Tibial artery (tissue), 4 donors: ENCODE data around the gene REEP1.

Experiments used
- DNase-seq, 2 donors: peaks; one replicate each; pipeline ENCODE4 v3.0.0-alpha.2; 2019
- H3K27ac ChIP-seq, 2 donors: fragments of 200-600 bp; sonication (generic) in 1 of 2; 1 replicate in 1 of 2; 2 replicates in 1 of 2; pipeline ENCODE4 v1.5.1; 2018 to 2019; ENCODE audit warnings: mild to moderate bottlenecking in 1 of 2
- H3K27me3 ChIP-seq, 2 donors: fragments of 200-600 bp; sonication (generic) in 1 of 2; one replicate each; pipeline versions ENCODE4 v1.5.1 to v1.6.0; 2016 to 2019
- H3K36me3 ChIP-seq, 3 donors: fragments of 200-600 bp; sonication (generic) in 2 of 3; one replicate each; pipeline ENCODE4 v1.5.1; 2016 to 2019; ENCODE audit warnings: mild to moderate bottlenecking in 2 of 3
- H3K4me1 ChIP-seq, 4 donors: fragments of 200-600 bp; sonication (generic) in 2 of 4; 1 replicate in 3 of 4; 2 replicates in 1 of 4; pipeline ENCODE4 v1.5.1; 2016 to 2019
- H3K4me3 ChIP-seq, 2 donors: fragments of 200-600 bp; sonication (generic) in 1 of 2; 1 replicate in 1 of 2; 2 replicates in 1 of 2; pipeline ENCODE4 v1.5.1; 2018 to 2019; ENCODE audit warnings: mild to moderate bottlenecking in 2 of 2
- H3K9me3 ChIP-seq, 3 donors: fragments of 200-600 bp; sonication (generic) in 1 of 3; one replicate each; pipeline ENCODE4 v1.5.1; 2016 to 2019
- CTCF ChIP-seq, 2 experiments: fragments of 200-600 bp in 1 of 2; fragments of 450-650 bp in 1 of 2; IDR thresholded peaks; one replicate each; pipeline ENCODE4 v1.5.1; 2017 to 2019; ENCODE audit warnings: antibody characterized with exemption in 2 of 2, mild to moderate bottlenecking in 1 of 2, moderate library complexity in 1 of 2
- intact Hi-C: fragments of 100-400 bp; cut with DNase I; formaldehyde crosslinking; loops from one replicate; pipeline ENCODE4 v1.15.0; 2023; ENCODE audit warnings: low total_unique reads

Gene REEP1

GRCh38 chr2:86330001-86330400 is 7.4 kb downstream of the REEP1 start:
- Histone ChIP-seq H3K27ac (no peak overlapping the region), H3K4me1 (peaks cover 0 to 17% (median 4%) of the 10 kb centered on the region in 4 donors), H3K27me3 (no peaks in the 10 kb centered on the region), H3K9me3 (peaks cover 0 to 4% (median 2%) of the 10 kb centered on the region in 3 donors), H3K36me3 (no peaks in the 10 kb centered on the region), H3K4me3 (no peak overlapping the region)
- DNase-seq = no peak
- intact Hi-C loops = no loop called here
- no peak for TF ChIP-seq CTCF (IDR thresholded peaks at IDR 0.05)

GRCh38 chr2:86323273-86324021 is 14.0 kb downstream of the REEP1 start:
- no peak for TF ChIP-seq CTCF (IDR thresholded peaks at IDR 0.05)
- Histone ChIP-seq H3K4me3 (no peak overlapping the region), H3K36me3 (no peaks in the 10 kb centered on the region), H3K27ac (no peak overlapping the region), H3K4me1 (no peaks in the 10 kb centered on the region), H3K9me3 (no peaks in the 10 kb centered on the region), H3K27me3 (no peaks in the 10 kb centered on the region)
- DNase-seq = no peak
- intact Hi-C loops = no loop called here

- H3K9me3 ChIP-seq = no peaks in the 10 kb centered on the region
- no peaks in the 10 kb centered on the region for H3K27me3 ChIP-seq
- H3K4me3 ChIP-seq = no peak overlapping the region
- no peak for DNase-seq
- no peak overlapping the region for H3K27ac ChIP-seq
- H3K4me1 ChIP-seq = no peaks in the 10 kb centered on the region
- intact Hi-C loops = no loop called here
- no peaks in the 10 kb centered on the region for H3K36me3 ChIP-seq
- TF ChIP-seq CTCF (IDR thresholded peaks at IDR 0.05) = no peak
Measured at GRCh38 chr2:86319700-86320580, 17.5 kb downstream of the REEP1 start.

DNA sequence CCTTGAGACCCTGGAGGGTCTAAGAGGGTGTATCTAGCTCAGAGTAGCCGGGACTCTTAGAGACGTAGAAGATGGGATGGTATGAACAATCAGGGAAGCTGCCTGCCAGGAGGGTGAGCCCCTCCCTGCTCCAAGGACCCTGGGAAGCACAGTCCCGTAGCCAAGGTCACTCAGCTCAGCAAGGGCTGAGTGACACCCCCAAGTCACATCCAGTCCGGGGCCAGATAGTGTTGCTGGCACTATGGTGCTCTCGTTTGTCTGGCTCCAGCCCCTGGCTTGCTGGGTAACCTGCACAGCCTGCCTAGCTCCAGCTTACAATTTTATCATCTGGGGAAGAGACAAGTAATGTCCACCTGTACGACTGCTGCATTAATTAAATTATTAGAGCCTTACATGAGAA is 22.3 kb downstream of the REEP1 start:
- Histone ChIP-seq H3K4me3 (no peak overlapping the region), H3K36me3 (no peaks in the 10 kb centered on the region), H3K27ac (no peak overlapping the region), H3K27me3 (no peaks in the 10 kb centered on the region), H3K9me3 (no peaks in the 10 kb centered on the region), H3K4me1 (no peaks in the 10 kb centered on the region)
- intact Hi-C loops = no loop called here
- DNase-seq = no peak
- TF ChIP-seq CTCF (IDR thresholded peaks at IDR 0.05) = no peak

- H3K27me3 ChIP-seq = no peaks in the 10 kb centered on the region
- no peaks in the 10 kb centered on the region for H3K36me3 ChIP-seq
- no peak for DNase-seq
- no peaks in the 10 kb centered on the region for H3K9me3 ChIP-seq
- H3K27ac ChIP-seq = no peak overlapping the region
- no peaks in the 10 kb centered on the region for H3K4me1 ChIP-seq
- H3K4me3 ChIP-seq = no peak overlapping the region
- TF ChIP-seq CTCF (IDR thresholded peaks at IDR 0.05) = no peak
- intact Hi-C loops = no loop called here
Measured at GRCh38 chr2:86314125-86314524, 23.3 kb downstream of the REEP1 start.
